Osteoblast (primary cell): ENCODE measurements around the gene GLT6D1. TPM values are rescaled to one million over a fixed set of nuclear protein-coding genes. Genes with fewer than 3 reads are reported as not detected.

Experiments used
- DNase-seq: peaks from one replicate; pipeline ENCODE4 v3.0.0; 2011; ENCODE audit warnings: low spot score, mixed read lengths; ENCODE audit not compliant: insufficient read length; ENCODE audit errors: missing footprints
- H2AFZ ChIP-seq: 2 replicates; pipeline ENCODE4 v1.6.0; 2011; ENCODE audit warnings: mild to moderate bottlenecking, low read length
- H3K27ac ChIP-seq: 2 replicates; pipeline ENCODE4 v1.5.1; 2011; ENCODE audit warnings: mild to moderate bottlenecking, low read depth, low read length, moderate library complexity
- H3K27me3 ChIP-seq: 2 replicates; pipeline ENCODE4 v1.6.0; 2012; ENCODE audit warnings: mild to moderate bottlenecking, control low read depth, inconsistent platforms, low read length, moderate library complexity; ENCODE audit not compliant: insufficient read depth
- H3K36me3 ChIP-seq: 2 replicates; pipeline ENCODE4 v1.5.1; 2011; ENCODE audit warnings: mild to moderate bottlenecking, low read length, control low read depth, moderate library complexity; ENCODE audit not compliant: insufficient read depth
- H3K4me1 ChIP-seq: 2 replicates; pipeline ENCODE4 v1.5.1; 2011; ENCODE audit warnings: mild to moderate bottlenecking, low read length, control low read depth, moderate library complexity; ENCODE audit not compliant: insufficient read depth
- H3K4me2 ChIP-seq: 2 replicates; pipeline ENCODE4 v1.6.0; 2011; ENCODE audit warnings: mild to moderate bottlenecking, low read length; ENCODE audit not compliant: insufficient read depth
- H3K4me3 ChIP-seq: fragments of 200-600 bp; sonication (generic); 3 replicates; pipeline ENCODE4 v1.5.1; 2012; ENCODE audit warnings: mild to moderate bottlenecking, low read length, inconsistent platforms; ENCODE audit not compliant: insufficient read depth
- H3K79me2 ChIP-seq: 2 replicates; pipeline ENCODE4 v1.6.0; 2012; ENCODE audit warnings: mild to moderate bottlenecking, low read length, control low read depth, inconsistent platforms; ENCODE audit not compliant: insufficient read depth
- H3K9me3 ChIP-seq: 2 replicates; pipeline ENCODE4 v1.5.1; 2011; ENCODE audit warnings: low read depth, low read length, control low read depth
- H4K20me1 ChIP-seq: 2 replicates; pipeline ENCODE4 v1.6.0; 2012; ENCODE audit warnings: mild to moderate bottlenecking, low read length, control low read depth; ENCODE audit not compliant: insufficient read depth
- total RNA-seq: library from RNA; depleted of rRNA; stranded (reverse); fragments of >200 nt; gene quantifications from 2 replicates; pipeline ENCODE4 v1.2.3, GENCODE V29; 2012
- TF ChIP-seq, protein P1 (sequence below): IDR thresholded peaks from 2 replicates; pipeline ENCODE4 v1.5.1; 2011; ENCODE audit warnings: mild to moderate bottlenecking, low read depth, low read length, moderate library complexity; ENCODE audit errors: extremely low read depth

The GLT6D1 gene
- total RNA-seq, 1 donor = not detected

GRCh38 chr9:135596211-135596610, 43.1 kb downstream of the GLT6D1 start:
- no peak overlapping the region for H3K4me2 ChIP-seq
- no peaks in the 10 kb centered on the region for H3K36me3 ChIP-seq
- H4K20me1 ChIP-seq = no peaks in the 10 kb centered on the region
- DNase-seq = no peak
- H3K4me1 ChIP-seq = no peaks in the 10 kb centered on the region
- no peak overlapping the region for H3K27ac ChIP-seq
- TF ChIP-seq, protein P1, sequence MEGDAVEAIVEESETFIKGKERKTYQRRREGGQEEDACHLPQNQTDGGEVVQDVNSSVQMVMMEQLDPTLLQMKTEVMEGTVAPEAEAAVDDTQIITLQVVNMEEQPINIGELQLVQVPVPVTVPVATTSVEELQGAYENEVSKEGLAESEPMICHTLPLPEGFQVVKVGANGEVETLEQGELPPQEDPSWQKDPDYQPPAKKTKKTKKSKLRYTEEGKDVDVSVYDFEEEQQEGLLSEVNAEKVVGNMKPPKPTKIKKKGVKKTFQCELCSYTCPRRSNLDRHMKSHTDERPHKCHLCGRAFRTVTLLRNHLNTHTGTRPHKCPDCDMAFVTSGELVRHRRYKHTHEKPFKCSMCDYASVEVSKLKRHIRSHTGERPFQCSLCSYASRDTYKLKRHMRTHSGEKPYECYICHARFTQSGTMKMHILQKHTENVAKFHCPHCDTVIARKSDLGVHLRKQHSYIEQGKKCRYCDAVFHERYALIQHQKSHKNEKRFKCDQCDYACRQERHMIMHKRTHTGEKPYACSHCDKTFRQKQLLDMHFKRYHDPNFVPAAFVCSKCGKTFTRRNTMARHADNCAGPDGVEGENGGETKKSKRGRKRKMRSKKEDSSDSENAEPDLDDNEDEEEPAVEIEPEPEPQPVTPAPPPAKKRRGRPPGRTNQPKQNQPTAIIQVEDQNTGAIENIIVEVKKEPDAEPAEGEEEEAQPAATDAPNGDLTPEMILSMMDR = no peak
- H3K4me3 ChIP-seq = no peak overlapping the region
- H3K27me3 ChIP-seq = peaks cover 8% of the 10 kb centered on the region
- no peak overlapping the region for H2AFZ ChIP-seq
- no peaks in the 10 kb centered on the region for H3K79me2 ChIP-seq
- no peaks in the 10 kb centered on the region for H3K9me3 ChIP-seq

DNA sequence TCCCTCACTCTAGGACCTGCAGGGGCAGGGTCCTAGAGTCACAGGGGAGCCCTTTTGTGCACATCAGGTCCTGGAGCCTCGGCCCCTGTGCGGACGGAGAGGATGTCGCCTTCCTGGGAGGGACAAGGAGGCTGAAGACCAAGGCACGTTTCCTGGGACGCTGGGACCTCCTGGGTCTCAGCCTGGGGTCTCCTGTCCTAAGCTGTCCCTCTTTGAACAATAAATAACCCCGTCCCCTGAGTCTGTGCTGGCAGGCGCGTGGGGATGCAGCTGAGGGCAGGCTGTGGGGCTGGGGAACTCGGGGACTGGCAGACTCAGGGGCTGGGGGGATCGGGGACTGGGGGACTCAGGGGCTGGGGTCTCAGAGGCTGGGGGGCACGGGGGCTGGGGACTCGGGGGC, 46.7 kb downstream of the GLT6D1 start:
- Histone ChIP-seq H3K4me3 (no peak overlapping the region), H3K9me3 (no peaks in the 10 kb centered on the region), H3K4me2 (no peak overlapping the region), H3K79me2 (no peaks in the 10 kb centered on the region), H4K20me1 (no peaks in the 10 kb centered on the region), H2AFZ (no peak overlapping the region), H3K27me3 (peaks cover 3% of the 10 kb centered on the region), H3K4me1 (no peaks in the 10 kb centered on the region), H3K27ac (no peak overlapping the region), H3K36me3 (no peaks in the 10 kb centered on the region)
- TF ChIP-seq, protein P1 = no peak
- no peak for DNase-seq

GRCh38 chr9:135592331-135592590, 47.1 kb downstream of the GLT6D1 start:
- H4K20me1 ChIP-seq = no peaks in the 10 kb centered on the region
- no peaks in the 10 kb centered on the region for H3K4me1 ChIP-seq
- DNase-seq = peak; percentile 50
- no peak overlapping the region for H3K4me2 ChIP-seq
- H3K9me3 ChIP-seq = no peaks in the 10 kb centered on the region
- no peak overlapping the region for H2AFZ ChIP-seq
- H3K27me3 ChIP-seq = no peaks in the 10 kb centered on the region
- no peak overlapping the region for H3K27ac ChIP-seq
- H3K36me3 ChIP-seq = no peaks in the 10 kb centered on the region
- no peak overlapping the region for H3K4me3 ChIP-seq
- H3K79me2 ChIP-seq = no peaks in the 10 kb centered on the region
- TF ChIP-seq, protein P1 = no peak

DNA sequence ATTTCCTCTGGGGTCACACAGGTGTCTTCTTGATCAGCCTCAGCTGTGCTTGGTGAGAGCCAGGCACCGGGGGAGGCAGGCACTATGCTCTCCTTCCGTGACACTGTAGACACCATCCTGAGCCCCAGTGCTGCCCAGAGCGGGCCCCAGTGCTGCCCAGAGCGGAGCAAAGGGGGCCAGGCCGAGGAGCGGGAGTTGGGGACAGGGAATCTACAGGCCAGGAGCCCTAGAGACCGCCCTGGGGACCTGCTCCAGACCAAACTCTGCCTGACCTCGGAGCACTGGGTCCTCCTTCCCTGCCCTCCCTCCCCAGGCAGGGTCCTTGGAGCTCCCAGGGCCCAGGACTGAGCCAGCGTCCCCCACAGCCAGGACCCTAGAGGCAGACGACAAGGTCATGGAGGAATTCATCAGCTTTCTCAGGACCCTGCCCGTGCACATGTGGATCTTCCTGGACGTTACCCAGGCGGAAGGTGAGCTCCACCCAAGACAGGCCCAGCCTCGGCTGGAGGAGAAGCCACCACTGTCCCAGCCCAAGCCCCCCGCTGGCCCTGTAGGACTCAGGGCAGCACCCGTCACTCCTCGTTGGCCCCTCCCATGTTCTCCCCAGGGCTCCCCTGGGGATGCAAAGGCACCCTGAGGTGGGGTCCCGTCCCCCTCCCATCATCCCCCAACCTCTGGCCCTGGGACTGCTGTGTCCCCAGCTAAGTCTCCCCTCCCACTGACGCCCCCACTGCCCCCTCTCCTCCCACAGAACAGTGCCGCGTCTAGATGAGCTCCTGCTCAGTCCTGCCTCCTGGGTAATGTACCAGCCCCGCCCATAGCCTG, 47.6 kb downstream of the GLT6D1 start:
- Histone ChIP-seq H3K27me3 (no peaks in the 10 kb centered on the region), H3K9me3 (no peaks in the 10 kb centered on the region), H3K4me2 (no peak overlapping the region), H3K36me3 (no peaks in the 10 kb centered on the region), H3K79me2 (no peaks in the 10 kb centered on the region), H3K4me3 (no peak overlapping the region), H4K20me1 (no peaks in the 10 kb centered on the region), H3K4me1 (no peaks in the 10 kb centered on the region), H2AFZ (no peak overlapping the region), H3K27ac (no peak overlapping the region)
- TF ChIP-seq, protein P1 = no peak
- peak; percentile 52 for DNase-seq
